Type B pancreatic cell (in vitro differentiated cells): ENCODE results near the gene FAM76A. TPM values are rescaled to one million over a fixed set of nuclear protein-coding genes. Genes with fewer than 3 reads are reported as not detected.

Experiments
- DNase-seq: peaks from one replicate; pipeline ENCODE4 v3.0.0; 2021; ENCODE audit warnings: mixed read lengths; ENCODE audit not compliant: unreplicated experiment; ENCODE audit errors: extremely low spot score
- H3K27ac Mint-ChIP-seq: 2 replicates; pipeline ENCODE4 v1.8.0; 2021; ENCODE audit warnings: mild to moderate bottlenecking, mixed read lengths
- H3K27me3 Mint-ChIP-seq: 2 replicates; pipeline ENCODE4 v1.8.0; 2021; ENCODE audit warnings: mixed read lengths
- H3K36me3 Mint-ChIP-seq: 2 replicates; pipeline ENCODE4 v1.8.0; 2021; ENCODE audit warnings: mixed read lengths
- H3K4me1 Mint-ChIP-seq: one replicate; pipeline ENCODE4 v1.8.0; 2021; ENCODE audit warnings: mixed read lengths; ENCODE audit not compliant: unreplicated experiment
- H3K4me3 Mint-ChIP-seq: 2 replicates; pipeline ENCODE4 v1.8.0; 2021; ENCODE audit warnings: mild to moderate bottlenecking, mixed read lengths
- H3K9me3 Mint-ChIP-seq: 2 replicates; pipeline ENCODE4 v1.8.0; 2021; ENCODE audit warnings: mixed read lengths
- CTCF ChIP-seq: fragments of 200-600 bp; sonication (generic); conservative IDR thresholded peaks from 2 replicates; pipeline ENCODE4 v1.5.0; 2021; ENCODE audit warnings: antibody characterized with exemption, mild to moderate bottlenecking
- total RNA-seq: library from RNA; stranded (reverse); gene quantifications from 2 replicates; pipeline ENCODE4 v1.2.1, GENCODE V29; 2021; ENCODE audit warnings: low replicate concordance

The FAM76A gene
- total RNA-seq, 1 donor from 2014 or later, result 14.2 TPM

- Mint-ChIP-seq H3K27ac (no peak overlapping the region), H3K4me1 (no peaks in the 10 kb centered on the region), H3K36me3 (peaks cover 22% of the 10 kb centered on the region), H3K9me3 (no peaks in the 10 kb centered on the region), H3K27me3 (no peaks in the 10 kb centered on the region), H3K4me3 (no peak overlapping the region)
- TF ChIP-seq CTCF, result no peak
- no peak for DNase-seq
These were observed 30.1 kb downstream of the FAM76A start for GRCh38 chr1:27755865-27756264.

- Mint-ChIP-seq H3K27me3 (no peaks in the 10 kb centered on the region), H3K27ac (no peak overlapping the region)
These were observed 33.5 kb downstream of the FAM76A start for GRCh38 chr1:27759236-27759635.

GRCh38 chr1:27760426-27760825 lies 34.7 kb downstream of the FAM76A start:
- H3K27me3 Mint-ChIP-seq, result no peaks in the 10 kb centered on the region
- DNase-seq, result no peak
- peaks cover 14% of the 10 kb centered on the region for H3K36me3 Mint-ChIP-seq
- no peak overlapping the region for H3K27ac Mint-ChIP-seq
- no peak overlapping the region for H3K4me3 Mint-ChIP-seq
- no peaks in the 10 kb centered on the region for H3K9me3 Mint-ChIP-seq
- TF ChIP-seq CTCF, result no peak
- H3K4me1 Mint-ChIP-seq, result no peaks in the 10 kb centered on the region

More at GRCh38 chr1:27759236-27759635, 33.5 kb downstream of the FAM76A start:
- Mint-ChIP-seq H3K4me1 (no peaks in the 10 kb centered on the region), H3K9me3 (no peaks in the 10 kb centered on the region), H3K36me3 (peaks cover 18% of the 10 kb centered on the region), H3K4me3 (no peak overlapping the region)
- DNase-seq, result no peak
- TF ChIP-seq CTCF, result no peak

- no peaks in the 10 kb centered on the region for H3K9me3 Mint-ChIP-seq
- no peak for DNase-seq
- TF ChIP-seq CTCF, result no peak
- H3K27ac Mint-ChIP-seq, result no peak overlapping the region
- H3K4me1 Mint-ChIP-seq, result no peaks in the 10 kb centered on the region
- H3K27me3 Mint-ChIP-seq, result no peaks in the 10 kb centered on the region
- H3K4me3 Mint-ChIP-seq, result no peak overlapping the region
- H3K36me3 Mint-ChIP-seq, result peaks cover 8% of the 10 kb centered on the region
These were observed 36.3 kb downstream of the FAM76A start for GRCh38 chr1:27762033-27762432.

DNA sequence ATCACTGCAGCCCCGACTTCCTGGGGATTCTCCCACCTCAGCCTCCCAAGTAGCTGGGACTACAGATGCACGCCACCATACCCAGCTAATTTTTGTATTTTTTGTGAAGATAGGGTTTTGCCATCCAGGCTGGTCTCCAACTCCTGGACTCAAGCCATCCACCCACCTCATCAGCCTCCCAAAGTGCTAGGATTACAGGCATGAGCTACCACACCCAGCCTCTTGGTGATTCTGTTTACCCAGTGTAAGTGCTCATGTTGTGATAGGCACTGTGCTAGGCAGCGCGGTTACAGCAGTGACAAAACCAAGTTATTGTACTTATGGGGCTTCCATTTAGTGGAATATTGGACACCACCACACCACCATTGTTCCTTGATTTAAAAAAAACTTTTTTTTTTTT lies 37.6 kb downstream of the FAM76A start:
- DNase-seq, result no peak
- no peak overlapping the region for H3K4me3 Mint-ChIP-seq
- H3K27me3 Mint-ChIP-seq, result no peaks in the 10 kb centered on the region
- peaks cover 4% of the 10 kb centered on the region for H3K36me3 Mint-ChIP-seq
- TF ChIP-seq CTCF, result no peak
- H3K4me1 Mint-ChIP-seq, result no peaks in the 10 kb centered on the region
- H3K9me3 Mint-ChIP-seq, result no peaks in the 10 kb centered on the region
- H3K27ac Mint-ChIP-seq, result no peak overlapping the region

DNA sequence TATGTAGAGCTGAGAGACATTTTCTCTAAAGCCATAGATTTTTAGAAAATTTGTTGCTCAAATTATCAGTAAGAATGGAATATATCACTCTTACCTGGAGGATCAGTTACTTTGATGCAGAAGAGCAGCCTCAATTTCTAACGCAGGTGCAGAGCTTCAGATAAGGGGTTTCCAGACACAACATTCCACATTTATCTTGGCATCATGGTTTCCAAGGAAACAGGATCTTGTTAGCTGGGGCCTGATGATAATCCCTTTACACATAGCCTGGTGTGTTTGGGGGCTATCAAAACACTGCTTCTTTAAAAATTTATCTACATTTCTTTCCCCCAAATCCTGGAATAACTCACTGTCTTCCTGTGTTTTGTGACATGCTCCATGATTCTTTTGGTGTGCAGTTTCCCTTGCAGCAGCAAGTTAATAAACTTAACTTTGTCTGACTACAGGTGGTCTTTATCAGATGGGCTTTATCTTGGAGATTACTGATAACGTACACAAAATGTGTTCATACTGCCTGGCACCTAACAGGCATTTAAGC lies 44.6 kb downstream of the FAM76A start:
- TF ChIP-seq CTCF, result no peak
- no peaks in the 10 kb centered on the region for H3K27me3 Mint-ChIP-seq
- no peaks in the 10 kb centered on the region for H3K36me3 Mint-ChIP-seq
- H3K9me3 Mint-ChIP-seq, result no peaks in the 10 kb centered on the region
- peaks cover 11% of the 10 kb centered on the region for H3K4me1 Mint-ChIP-seq
- H3K27ac Mint-ChIP-seq, result no peak overlapping the region
- DNase-seq, result no peak
- H3K4me3 Mint-ChIP-seq, result no peak overlapping the region
